ENCODE results near the gene DDX24.

Gene DDX24

GRCh38 chr14:94126419-94126677 is 45.3 kb upstream of the DDX24 start:
- TF ChIP-seq CTCF (IDR thresholded peaks at IDR 0.05; ENCODE audit: borderline replicate concordance, insufficient read depth, low read depth, low read length) = no peak
- no peak overlapping the region for H3K4me3 ChIP-seq (ENCODE audit: low read depth, low read length)

GRCh38 chr14:94125659-94126418 is 44.8 kb upstream of the DDX24 start:
- no peak for TF ChIP-seq CTCF (IDR thresholded peaks at IDR 0.05; ENCODE audit: borderline replicate concordance, insufficient read depth, low read depth, low read length)

GRCh38 chr14:94124582-94125377 is 43.8 kb upstream of the DDX24 start:
- no peak for TF ChIP-seq CTCF (IDR thresholded peaks at IDR 0.05; ENCODE audit: borderline replicate concordance, insufficient read depth, low read depth, low read length)
- no peak overlapping the region for H3K4me3 ChIP-seq (ENCODE audit: low read depth, low read length)

More at GRCh38 chr14:94125659-94126418, 44.8 kb upstream of the DDX24 start:
- H3K4me3 ChIP-seq (ENCODE audit: low read depth, low read length) = no peak overlapping the region

- no peak for TF ChIP-seq CTCF (IDR thresholded peaks at IDR 0.05; ENCODE audit: borderline replicate concordance, insufficient read depth, low read depth, low read length)
- no peak overlapping the region for H3K4me3 ChIP-seq (ENCODE audit: low read depth, low read length)
These were observed 42.9 kb upstream of the DDX24 start for GRCh38 chr14:94123868-94124267.

- TF ChIP-seq CTCF (IDR thresholded peaks at IDR 0.05; ENCODE audit: borderline replicate concordance, insufficient read depth, low read depth, low read length) = no peak
- no peak overlapping the region for H3K4me3 ChIP-seq (ENCODE audit: low read depth, low read length)
These were observed 42.3 kb upstream of the DDX24 start for GRCh38 chr14:94123296-94123695.

- no peak for TF ChIP-seq CTCF (IDR thresholded peaks at IDR 0.05; ENCODE audit: borderline replicate concordance, insufficient read depth, low read depth, low read length)
- no peak overlapping the region for H3K4me3 ChIP-seq (ENCODE audit: low read depth, low read length)
These were observed 41.4 kb upstream of the DDX24 start for GRCh38 chr14:94122438-94122837.

GRCh38 chr14:94121485-94121884 is 40.5 kb upstream of the DDX24 start:
- no peak overlapping the region for H3K4me3 ChIP-seq (ENCODE audit: low read depth, low read length)
- no peak for TF ChIP-seq CTCF (IDR thresholded peaks at IDR 0.05; ENCODE audit: borderline replicate concordance, insufficient read depth, low read depth, low read length)
